GM23338 (cell line): Measurements from ENCODE around the gene TMEM30A. TPM values are rescaled to one million over a fixed set of nuclear protein-coding genes. Genes with fewer than 3 reads are reported as not detected.

Source experiments
- ATAC-seq: fragments of 200-7000 bp; cut with Tn5 transposase; 3 replicates; pipeline ENCODE4 v1.9.1; 2020
- DNase-seq: peaks from one replicate; pipeline ENCODE4 v3.0.0-alpha.2; 2015; ENCODE audit warnings: low spot score
- H2AFZ ChIP-seq: fragments of 200-600 bp; sonication (generic); 2 replicates; pipeline ENCODE4 v1.8.0; 2016; ENCODE audit warnings: antibody characterized with exemption, mild to moderate bottlenecking, moderate library complexity
- H3F3A ChIP-seq: fragments of 200-600 bp; sonication (generic); replicated peaks from 2 replicates; pipeline ENCODE4 v1.8.0; 2017; ENCODE audit warnings: antibody characterized with exemption, mixed run types, low read depth
- H3K27ac ChIP-seq: fragments of 200-600 bp; sonication (generic); 2 replicates; pipeline ENCODE4 v1.6.1; 2016; ENCODE audit warnings: low read depth
- H3K27me3 ChIP-seq: fragments of 200-600 bp; sonication (generic); 2 replicates; pipeline ENCODE4 v1.8.0; 2016; ENCODE audit warnings: mild to moderate bottlenecking, mixed run types, moderate library complexity; ENCODE audit not compliant: insufficient read depth
- H3K36me3 ChIP-seq: fragments of 200-600 bp; sonication (generic); 2 replicates; pipeline ENCODE4 v1.8.0; 2016; ENCODE audit warnings: mild to moderate bottlenecking; ENCODE audit not compliant: insufficient read depth
- H3K4me1 ChIP-seq: fragments of 200-600 bp; sonication (generic); 2 replicates; pipeline ENCODE4 v1.8.0; 2016; ENCODE audit warnings: mild to moderate bottlenecking, moderate library complexity; ENCODE audit not compliant: insufficient read depth
- H3K4me2 ChIP-seq: fragments of 200-600 bp; sonication (generic); 2 replicates; pipeline ENCODE4 v1.7.1; 2017; ENCODE audit warnings: mixed run types
- H3K4me3 ChIP-seq: fragments of 200-600 bp; sonication (generic); 2 replicates; pipeline ENCODE4 v1.6.1; 2016; ENCODE audit warnings: mixed run types
- H3K79me2 ChIP-seq: fragments of 200-600 bp; sonication (generic); replicated peaks from 2 replicates; pipeline ENCODE4 v1.8.0; 2017; ENCODE audit warnings: mild to moderate bottlenecking; ENCODE audit not compliant: insufficient read depth
- H3K9me2 ChIP-seq: fragments of 200-600 bp; sonication (generic); 2 replicates; pipeline ENCODE4 v1.8.0; 2017; ENCODE audit not compliant: insufficient read depth
- H4K20me1 ChIP-seq: fragments of 200-600 bp; sonication (generic); replicated peaks from 2 replicates; pipeline ENCODE4 v1.8.0; 2017; ENCODE audit warnings: mild to moderate bottlenecking; ENCODE audit not compliant: insufficient read depth
- H3K27ac Mint-ChIP-seq: 2 replicates; pipeline ENCODE4 v1.8.0; 2020; ENCODE audit warnings: inconsistent platforms, mild to moderate bottlenecking, moderate library complexity, mixed read lengths
- H3K27me3 Mint-ChIP-seq: 3 replicates; pipeline ENCODE4 v1.8.0; 2022; ENCODE audit warnings: low read depth, mild to moderate bottlenecking, moderate library complexity, mixed read lengths, inconsistent platforms; ENCODE audit not compliant: insufficient read depth, poor library complexity
- H3K36me3 Mint-ChIP-seq: 3 replicates; pipeline ENCODE4 v1.8.0; 2021; ENCODE audit warnings: low read depth, mild to moderate bottlenecking, inconsistent platforms, moderate library complexity, mixed read lengths
- H3K4me1 Mint-ChIP-seq: 3 replicates; pipeline ENCODE4 v1.8.0; 2020; ENCODE audit warnings: mild to moderate bottlenecking, inconsistent platforms, mixed read lengths
- H3K4me3 Mint-ChIP-seq: 3 replicates; pipeline ENCODE4 v1.8.0; 2021; ENCODE audit warnings: moderate library complexity, mild to moderate bottlenecking, inconsistent platforms, mixed read lengths
- H3K9me3 Mint-ChIP-seq: 3 replicates; pipeline ENCODE4 v1.8.0; 2020; ENCODE audit warnings: moderate library complexity, mild to moderate bottlenecking, inconsistent platforms, mixed read lengths
- CREB1 ChIP-seq: fragments of 250-450 bp; sonication (Bioruptor Pico); IDR thresholded peaks from 2 replicates; pipeline ENCODE4 v1.5.0; 2020; ENCODE audit warnings: low read depth, mild to moderate bottlenecking, moderate library complexity
- CTCF ChIP-seq, 2 experiments: fragments of 200-600 bp in 1 of 2; sonication (generic) in 1 of 2; conservative IDR thresholded peaks; 2 replicates each; pipeline versions ENCODE4 v1.5.1 to v1.6.1; 2016 to 2017; ENCODE audit warnings: antibody characterized with exemption in 2 of 2, low read depth in 2 of 2, mild to moderate bottlenecking in 2 of 2, moderate library complexity in 1 of 2
- EZH2 ChIP-seq: fragments of 200-600 bp; sonication (generic); IDR thresholded peaks from one replicate; pipeline ENCODE4 v1.8.0; 2017; ENCODE audit warnings: antibody characterized with exemption, mild to moderate bottlenecking, low read depth; ENCODE audit not compliant: unreplicated experiment
- EZH2phosphoT487 ChIP-seq: fragments of 200-600 bp; sonication (generic); IDR thresholded peaks from one replicate; pipeline ENCODE4 v1.8.1; 2018; ENCODE audit warnings: antibody characterized with exemption; ENCODE audit not compliant: unreplicated experiment
- JUNB ChIP-seq: IDR thresholded peaks from one replicate; pipeline ENCODE4 v1.6.1; 2016; ENCODE audit warnings: antibody characterized with exemption; ENCODE audit not compliant: unreplicated experiment
- NANOG ChIP-seq: IDR thresholded peaks from 2 replicates; pipeline ENCODE4 v1.6.1; 2016; ENCODE audit warnings: antibody characterized with exemption, borderline replicate concordance
- POLR2AphosphoS5 ChIP-seq: IDR thresholded peaks from 2 replicates; pipeline ENCODE4 v1.6.1; 2016; ENCODE audit warnings: antibody characterized with exemption, low read depth
- STAT1 ChIP-seq: IDR thresholded peaks from one replicate; pipeline ENCODE4 v1.6.1; 2016; ENCODE audit warnings: antibody characterized with exemption; ENCODE audit not compliant: unreplicated experiment
- ZNF114 ChIP-seq: fragments of 250-450 bp; sonication (Bioruptor Pico); IDR thresholded peaks from 2 replicates; pipeline ENCODE4 v1.5.0; 2020; ENCODE audit warnings: mild to moderate bottlenecking, moderate library complexity
- ZNF331 ChIP-seq: fragments of 250-450 bp; sonication (Bioruptor Pico); IDR thresholded peaks from 2 replicates; pipeline ENCODE4 v1.5.0; 2020; ENCODE audit warnings: low read depth, mild to moderate bottlenecking, moderate library complexity
- ZNF462 ChIP-seq: fragments of 250-450 bp; sonication (Bioruptor Pico); IDR thresholded peaks from 2 replicates; pipeline ENCODE4 v1.5.0; 2020; ENCODE audit warnings: mild to moderate bottlenecking, moderate library complexity
- polyA plus RNA-seq: library from polyadenylated mRNA; unstranded; fragments of >200 nt; fragmentation: Nextera tagmentation; extraction: Ambion mirVana; gene quantifications from 2 replicates; pipeline ENCODE4 v1.2.1, GENCODE V29; 2016
- total RNA-seq: library from RNA; depleted of rRNA; stranded (reverse); fragments of >200 nt; shearing (Covaris generic); gene quantifications from 2 replicates; pipeline ENCODE4 v1.2.3, GENCODE V29; 2014
- TF ChIP-seq, protein P1 (sequence below): IDR thresholded peaks from 2 replicates; pipeline ENCODE4 v1.6.1; 2016; ENCODE audit warnings: antibody characterized with exemption
- TF ChIP-seq, protein P2 (sequence below): IDR thresholded peaks from one replicate; pipeline ENCODE4 v1.6.1; 2018; ENCODE audit warnings: antibody characterized with exemption; ENCODE audit not compliant: unreplicated experiment

Gene TMEM30A
- total and polyA plus RNA-seq, 2 experiments from 2014 or later: 61.7 to 99.9 TPM

DNA sequence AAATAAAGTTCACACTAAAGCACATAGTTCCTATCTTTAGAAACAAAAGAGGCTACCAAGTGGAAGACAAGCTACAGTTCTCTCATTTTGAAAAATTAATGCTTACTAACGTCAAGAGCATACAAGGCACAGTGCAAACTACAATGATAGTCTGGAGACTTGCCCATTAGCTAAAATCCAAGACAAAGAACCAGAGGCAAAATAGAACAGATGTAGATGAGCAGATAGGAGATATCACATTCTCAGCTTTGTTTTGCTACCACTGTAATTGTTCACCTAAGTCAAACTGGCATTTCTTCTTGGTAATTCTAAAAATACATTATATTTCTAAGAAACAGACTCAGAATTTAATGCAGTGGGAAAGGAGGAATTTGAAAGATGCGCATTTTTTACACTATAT lies 5.2 kb downstream of the TMEM30A start (continued):
- TF ChIP-seq ZNF331 (CRISPR knock-in tag) (no peak), POLR2AphosphoS5 (no peak), CTCF (conservative IDR thresholded peaks at IDR 0.05; ENCODE audit: low read depth in 2 of 2) (no peak), EZH2 (no peak), JUNB (no peak), CREB1 (CRISPR knock-in tag) (no peak), NANOG (no peak), STAT1 (no peak), ZNF114 (CRISPR knock-in tag) (no peak), EZH2phosphoT487 (no peak)
- TF ChIP-seq, protein P1, sequence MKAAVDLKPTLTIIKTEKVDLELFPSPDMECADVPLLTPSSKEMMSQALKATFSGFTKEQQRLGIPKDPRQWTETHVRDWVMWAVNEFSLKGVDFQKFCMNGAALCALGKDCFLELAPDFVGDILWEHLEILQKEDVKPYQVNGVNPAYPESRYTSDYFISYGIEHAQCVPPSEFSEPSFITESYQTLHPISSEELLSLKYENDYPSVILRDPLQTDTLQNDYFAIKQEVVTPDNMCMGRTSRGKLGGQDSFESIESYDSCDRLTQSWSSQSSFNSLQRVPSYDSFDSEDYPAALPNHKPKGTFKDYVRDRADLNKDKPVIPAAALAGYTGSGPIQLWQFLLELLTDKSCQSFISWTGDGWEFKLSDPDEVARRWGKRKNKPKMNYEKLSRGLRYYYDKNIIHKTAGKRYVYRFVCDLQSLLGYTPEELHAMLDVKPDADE: no peak

GRCh38 chr6:75278474-75279077 lies 6.0 kb downstream of the TMEM30A start:
- no peaks in the 10 kb centered on the region for H3K27me3 Mint-ChIP-seq
- H3K4me3 Mint-ChIP-seq: no peak overlapping the region
- H3K27me3 ChIP-seq: no peaks in the 10 kb centered on the region
- no peak overlapping the region for H2AFZ ChIP-seq
- H3K4me2 ChIP-seq: no peak overlapping the region
- H3K4me3 ChIP-seq: no peak overlapping the region
- no peak for ATAC-seq
- H3K4me1 Mint-ChIP-seq: peaks cover 63% of the 10 kb centered on the region
- H3F3A ChIP-seq: no peaks in the 10 kb centered on the region
- DNase-seq: no peak
- peaks cover 100% of the 10 kb centered on the region for H3K79me2 ChIP-seq
- H3K9me3 Mint-ChIP-seq: peaks cover 4% of the 10 kb centered on the region; the same call in 1 of the 3 replicates
- no peak overlapping the region for H3K27ac ChIP-seq
- no peaks in the 10 kb centered on the region for H3K36me3 ChIP-seq
- H3K9me2 ChIP-seq: 0 out of 2 replicates have a peak, but pooled peaks cover 4% of the 10 kb centered on the region
- H3K27ac Mint-ChIP-seq: peak overlapping the region; percentile 4; the same call in 1 of the 2 replicates
- H3K36me3 Mint-ChIP-seq: peaks cover 23% of the 10 kb centered on the region
- peaks cover 68% of the 10 kb centered on the region for H3K4me1 ChIP-seq
- H4K20me1 ChIP-seq: no peaks in the 10 kb centered on the region; the same call in 1 of the 2 replicates
- TF ChIP-seq ZNF331 (CRISPR knock-in tag) (no peak), ZNF462 (no peak), JUNB (no peak)
- TF ChIP-seq, protein P2, sequence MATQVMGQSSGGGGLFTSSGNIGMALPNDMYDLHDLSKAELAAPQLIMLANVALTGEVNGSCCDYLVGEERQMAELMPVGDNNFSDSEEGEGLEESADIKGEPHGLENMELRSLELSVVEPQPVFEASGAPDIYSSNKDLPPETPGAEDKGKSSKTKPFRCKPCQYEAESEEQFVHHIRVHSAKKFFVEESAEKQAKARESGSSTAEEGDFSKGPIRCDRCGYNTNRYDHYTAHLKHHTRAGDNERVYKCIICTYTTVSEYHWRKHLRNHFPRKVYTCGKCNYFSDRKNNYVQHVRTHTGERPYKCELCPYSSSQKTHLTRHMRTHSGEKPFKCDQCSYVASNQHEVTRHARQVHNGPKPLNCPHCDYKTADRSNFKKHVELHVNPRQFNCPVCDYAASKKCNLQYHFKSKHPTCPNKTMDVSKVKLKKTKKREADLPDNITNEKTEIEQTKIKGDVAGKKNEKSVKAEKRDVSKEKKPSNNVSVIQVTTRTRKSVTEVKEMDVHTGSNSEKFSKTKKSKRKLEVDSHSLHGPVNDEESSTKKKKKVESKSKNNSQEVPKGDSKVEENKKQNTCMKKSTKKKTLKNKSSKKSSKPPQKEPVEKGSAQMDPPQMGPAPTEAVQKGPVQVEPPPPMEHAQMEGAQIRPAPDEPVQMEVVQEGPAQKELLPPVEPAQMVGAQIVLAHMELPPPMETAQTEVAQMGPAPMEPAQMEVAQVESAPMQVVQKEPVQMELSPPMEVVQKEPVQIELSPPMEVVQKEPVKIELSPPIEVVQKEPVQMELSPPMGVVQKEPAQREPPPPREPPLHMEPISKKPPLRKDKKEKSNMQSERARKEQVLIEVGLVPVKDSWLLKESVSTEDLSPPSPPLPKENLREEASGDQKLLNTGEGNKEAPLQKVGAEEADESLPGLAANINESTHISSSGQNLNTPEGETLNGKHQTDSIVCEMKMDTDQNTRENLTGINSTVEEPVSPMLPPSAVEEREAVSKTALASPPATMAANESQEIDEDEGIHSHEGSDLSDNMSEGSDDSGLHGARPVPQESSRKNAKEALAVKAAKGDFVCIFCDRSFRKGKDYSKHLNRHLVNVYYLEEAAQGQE: no peak
